ENCODE measurements around the gene CFAP77. TPM values are rescaled to one million over a fixed set of nuclear protein-coding genes. Genes with fewer than 3 reads are reported as not detected.
A peak's percentile ranks its signal among the peaks of the same experiment; 100 is the strongest.

Gene CFAP77
- total and polyA plus RNA-seq, 10 of the 15 experiments (the other 5 are each of a cell fraction or from before 2014, with no cell fraction given), result 0.33 TPM; not detected in 9

- TF ChIP-seq RELA (IDR thresholded peaks at IDR 0.05; ENCODE audit: borderline replicate concordance, partially characterized antibody) (no peak), BMI1 (IDR thresholded peaks at IDR 0.05; ENCODE audit: borderline replicate concordance) (no peak), ZNF274 (IDR thresholded peaks at IDR 0.05; ENCODE audit: insufficient read depth, insufficient read length) (no peak), MEF2B (IDR thresholded peaks at IDR 0.05; ENCODE audit: partially characterized antibody, poor library complexity, severe bottlenecking) (peak; percentile 9), MLLT1 (IDR thresholded peaks at IDR 0.05) (no peak), JUNB (IDR thresholded peaks at IDR 0.05) (0 out of 2 replicates have a peak, but pooled peaks have one; percentile 5)
These were observed 25.6 kb upstream of the CFAP77 start (continued) for GRCh38 chr9:132384376-132384775.

- Histone ChIP-seq H4K20me1 (ENCODE audit: control insufficient read depth, insufficient read depth) (no peaks in the 10 kb centered on the region), H3K4me3 (no peak overlapping the region), H3K27me3 (replicated peaks in 1 of 2; ENCODE audit: control insufficient read depth in 2 of 2, insufficient read depth in 2 of 2, low read length in 1 of 2) (no peaks in the 10 kb centered on the region), H3K9me3 (replicated peaks; ENCODE audit: control insufficient read depth, insufficient read depth, low read length) (no peaks in the 10 kb centered on the region), H3K4me1 (ENCODE audit: control insufficient read depth, insufficient read depth, low read length) (peaks cover 29% of the 10 kb centered on the region), H3K79me2 (ENCODE audit: control insufficient read depth, insufficient read depth, low read length) (no peaks in the 10 kb centered on the region; the same call in none of the 2 replicates), H3K27ac (ENCODE audit: control insufficient read depth, insufficient read depth) (no peak overlapping the region), H3K9ac (ENCODE audit: control insufficient read depth, insufficient read depth, low read length) (no peak overlapping the region), H2AFZ (ENCODE audit: control insufficient read depth, low read depth, low read length) (no peak overlapping the region), H3K36me3 (ENCODE audit: control insufficient read depth in 2 of 2, insufficient read depth in 2 of 2, low read length in 1 of 2) (peaks cover 20 to 21% of the 10 kb centered on the region in 2 experiments), H3K4me2 (ENCODE audit: control insufficient read depth, insufficient read depth) (no peak overlapping the region)
- DNase-seq (ENCODE audit: low read depth, low spot score) (no peak), FAIRE-seq (no peak), ATAC-seq (no peak)
- intact Hi-C loops (cut with micrococcal nuclease; ENCODE audit: unreplicated experiment) (no loop called here), in situ Hi-C loops (cut with MboI) (no loop called here)
- ChIA-PET POLR2A (no interaction called here), RAD21 (ENCODE audit: unreplicated experiment) (no interaction called here), SMC1A (ENCODE audit: uncharacterized antibody, unreplicated experiment) (no interaction called here), CTCF (no interaction called here)
- WGBS (ENCODE audit: insufficient coverage, insufficient replicate concordance, low lambda C conversion rate, missing lambda C conversion rate), result 100% methylated on average over 7 of the region's 7 CpGs
- no TSS peak for BruUV-seq (replicated peaks)
- TF ChIP-seq CREM (IDR thresholded peaks at IDR 0.05; ENCODE audit: low read depth) (no peak), SIN3A (IDR thresholded peaks at IDR 0.05; ENCODE audit: low read depth, low read length) (no peak), SMARCA5 (IDR thresholded peaks at IDR 0.05) (no peak), IRF3 (IDR thresholded peaks at IDR 0.05) (no peak), TCF3 (IDR thresholded peaks at IDR 0.05; ENCODE audit: borderline replicate concordance, insufficient read depth, low read depth, low read length) (no peak), RELA (IDR thresholded peaks at IDR 0.05; ENCODE audit: borderline replicate concordance, partially characterized antibody) (no peak), PKNOX1 (IDR thresholded peaks at IDR 0.05) (no peak), NBN (IDR thresholded peaks at IDR 0.05) (no peak), E2F8 (IDR thresholded peaks at IDR 0.05; ENCODE audit: low read depth, partially characterized antibody) (no peak), SREBF2 (IDR thresholded peaks at IDR 0.05; ENCODE audit: low read length) (no peak), MAX (IDR thresholded peaks at IDR 0.05; ENCODE audit: low read depth, low read length) (no peak), SUPT20H (IDR thresholded peaks at IDR 0.05; ENCODE audit: borderline replicate concordance, control insufficient read depth, low read depth, low read length) (no peak), MTA2 (IDR thresholded peaks at IDR 0.05; ENCODE audit: low read depth) (no peak), PAX8 (IDR thresholded peaks at IDR 0.05) (no peak)
These were observed 22.9 kb upstream of the CFAP77 start for GRCh38 chr9:132387133-132387532.
